Astrocyte (in vitro differentiated cells and primary cell): ENCODE data around the gene CLDN6. TPM values are rescaled to one million over a fixed set of nuclear protein-coding genes. Genes with fewer than 3 reads are reported as not detected.

Experiments
- DNase-seq: peaks from one replicate; pipeline ENCODE4 v3.0.0-alpha.2; 2010; ENCODE audit warnings: low read depth
- FAIRE-seq: peaks from 2 replicates; lab custom pipeline; 2011; peaks lifted over from hg19 to GRCh38; lab: Jason Lieb, UNC
- H2AFZ ChIP-seq: 2 replicates; pipeline ENCODE4 v1.6.0; 2012; ENCODE audit warnings: low read depth, low read length, inconsistent platforms
- H3K27ac ChIP-seq: 2 replicates; pipeline ENCODE4 v1.5.1; 2011; ENCODE audit warnings: low read depth, low read length, inconsistent platforms
- H3K27me3 ChIP-seq: 2 replicates; pipeline ENCODE4 v1.6.0; 2011; ENCODE audit warnings: low read length, inconsistent platforms; ENCODE audit not compliant: insufficient read depth
- H3K36me3 ChIP-seq: 2 replicates; pipeline ENCODE4 v1.5.1; 2011; ENCODE audit warnings: low read length, inconsistent platforms; ENCODE audit not compliant: insufficient read depth
- H3K4me1 ChIP-seq: 2 replicates; pipeline ENCODE4 v1.5.1; 2011; ENCODE audit warnings: low read length, inconsistent platforms; ENCODE audit not compliant: insufficient read depth
- H3K4me2 ChIP-seq: 2 replicates; pipeline ENCODE4 v1.6.0; 2012; ENCODE audit warnings: low read length, inconsistent platforms
- H3K4me3 ChIP-seq: 2 replicates; pipeline ENCODE4 v1.5.1; 2011; ENCODE audit warnings: low read depth, mild to moderate bottlenecking, low read length, inconsistent platforms; ENCODE audit not compliant: insufficient read depth
- H3K79me2 ChIP-seq: 2 replicates; pipeline ENCODE4 v1.6.0; 2012; ENCODE audit warnings: mild to moderate bottlenecking, low read length, inconsistent platforms; ENCODE audit not compliant: insufficient read depth
- H3K9ac ChIP-seq: 2 replicates; pipeline ENCODE4 v1.6.0; 2012; ENCODE audit warnings: mild to moderate bottlenecking, low read length, inconsistent platforms
- H3K9me3 ChIP-seq: 2 replicates; pipeline ENCODE4 v1.5.1; 2012; ENCODE audit warnings: low read depth, mild to moderate bottlenecking, low read length, inconsistent platforms; ENCODE audit not compliant: insufficient read depth
- H4K20me1 ChIP-seq: 2 replicates; pipeline ENCODE4 v1.6.0; 2012; ENCODE audit warnings: low read length, inconsistent platforms; ENCODE audit not compliant: insufficient read depth
- H3K27ac Mint-ChIP-seq: one replicate; pipeline ENCODE4 v1.8.0; 2021; ENCODE audit warnings: mild to moderate bottlenecking, mixed read lengths; ENCODE audit not compliant: unreplicated experiment
- H3K27me3 Mint-ChIP-seq: one replicate; pipeline ENCODE4 v1.8.0; 2021; ENCODE audit warnings: low read depth, mixed read lengths; ENCODE audit not compliant: unreplicated experiment
- H3K36me3 Mint-ChIP-seq: one replicate; pipeline ENCODE4 v1.8.0; 2021; ENCODE audit warnings: low read depth, mixed read lengths; ENCODE audit not compliant: unreplicated experiment
- H3K4me1 Mint-ChIP-seq: one replicate; pipeline ENCODE4 v1.8.0; 2021; ENCODE audit warnings: low read depth, mixed read lengths; ENCODE audit not compliant: unreplicated experiment
- H3K4me3 Mint-ChIP-seq: one replicate; pipeline ENCODE4 v1.8.0; 2021; ENCODE audit warnings: mild to moderate bottlenecking, moderate library complexity, mixed read lengths; ENCODE audit not compliant: unreplicated experiment
- H3K9me3 Mint-ChIP-seq: one replicate; pipeline ENCODE4 v1.8.0; 2021; ENCODE audit warnings: mild to moderate bottlenecking, mixed read lengths; ENCODE audit not compliant: unreplicated experiment
- CTCF ChIP-seq: IDR thresholded peaks from 2 replicates; pipeline ENCODE4 v1.5.1; 2011; ENCODE audit warnings: low read depth, mild to moderate bottlenecking, inconsistent platforms, low read length, moderate library complexity; ENCODE audit not compliant: insufficient read depth
- EZH2 ChIP-seq: IDR thresholded peaks from 2 replicates; pipeline ENCODE4 v1.6.1; 2012; ENCODE audit warnings: mild to moderate bottlenecking, low read length, inconsistent platforms; ENCODE audit not compliant: insufficient read depth
- total RNA-seq: library from RNA; stranded (reverse); gene quantifications from 2 replicates; pipeline ENCODE4 v1.2.1, GENCODE V29; 2021

Gene CLDN6
- total RNA-seq, 1 donor from 2014 or later, result 584 TPM

- Histone ChIP-seq H3K79me2 (peaks cover 6% of the 10 kb centered on the region), H3K36me3 (no peaks in the 10 kb centered on the region), H3K9ac (peak overlapping the region; percentile 92), H3K4me3 (peak overlapping the region; percentile 68), H4K20me1 (no peaks in the 10 kb centered on the region), H3K4me2 (peak overlapping the region; percentile 97), H3K27me3 (no peaks in the 10 kb centered on the region), H3K27ac (peak overlapping the region; percentile 77), H3K9me3 (no peaks in the 10 kb centered on the region), H3K4me1 (peaks cover 17% of the 10 kb centered on the region), H2AFZ (peak overlapping the region; percentile 97)
- FAIRE-seq, result no peak
- no peaks in the 10 kb centered on the region for H3K36me3 Mint-ChIP-seq
- no peak overlapping the region for H3K27ac Mint-ChIP-seq
- DNase-seq, result no peak
- peak overlapping the region; percentile 74 for H3K4me3 Mint-ChIP-seq
- peaks cover 10% of the 10 kb centered on the region for H3K27me3 Mint-ChIP-seq
- H3K9me3 Mint-ChIP-seq, result no peaks in the 10 kb centered on the region
- peaks cover 3% of the 10 kb centered on the region for H3K4me1 Mint-ChIP-seq
- TF ChIP-seq CTCF, result no peak
- no peak for TF ChIP-seq EZH2
Measured at GRCh38 chr16:2979669-2980226, 38.2 kb downstream of the CLDN6 start.

- Histone ChIP-seq H3K9me3 (no peaks in the 10 kb centered on the region), H3K4me1 (peaks cover 17% of the 10 kb centered on the region), H4K20me1 (peaks cover 6% of the 10 kb centered on the region), H3K79me2 (peaks cover 6% of the 10 kb centered on the region), H3K27ac (no peak overlapping the region), H2AFZ (no peak overlapping the region), H3K36me3 (no peaks in the 10 kb centered on the region), H3K4me3 (no peak overlapping the region), H3K27me3 (no peaks in the 10 kb centered on the region), H3K4me2 (no peak overlapping the region), H3K9ac (no peak overlapping the region)
- Mint-ChIP-seq H3K27me3 (peaks cover 10% of the 10 kb centered on the region), H3K4me1 (peaks cover 3% of the 10 kb centered on the region), H3K36me3 (no peaks in the 10 kb centered on the region), H3K4me3 (no peak overlapping the region), H3K27ac (no peak overlapping the region), H3K9me3 (no peaks in the 10 kb centered on the region)
- FAIRE-seq (no peak), DNase-seq (no peak)
- TF ChIP-seq CTCF (no peak), EZH2 (no peak)
Measured at GRCh38 chr16:2977440-2977839, 40.5 kb downstream of the CLDN6 start.

GRCh38 chr16:2976673-2977072 lies 41.3 kb downstream of the CLDN6 start:
- Mint-ChIP-seq H3K27me3 (peaks cover 14% of the 10 kb centered on the region), H3K36me3 (no peaks in the 10 kb centered on the region), H3K9me3 (no peaks in the 10 kb centered on the region), H3K4me1 (peaks cover 1% of the 10 kb centered on the region), H3K27ac (no peak overlapping the region), H3K4me3 (no peak overlapping the region)
- FAIRE-seq (no peak), DNase-seq (no peak)
- Histone ChIP-seq H3K27me3 (no peaks in the 10 kb centered on the region), H3K4me1 (peaks cover 17% of the 10 kb centered on the region), H3K36me3 (no peaks in the 10 kb centered on the region), H2AFZ (no peak overlapping the region), H3K4me2 (no peak overlapping the region), H3K9me3 (no peaks in the 10 kb centered on the region), H3K79me2 (peaks cover 6% of the 10 kb centered on the region), H3K27ac (no peak overlapping the region), H4K20me1 (peaks cover 11% of the 10 kb centered on the region), H3K4me3 (no peak overlapping the region), H3K9ac (no peak overlapping the region)
- TF ChIP-seq EZH2 (no peak), CTCF (no peak)
